Occipital lobe (tissue), 2 donors: ENCODE results near the gene PLOD1. TPM values are rescaled to one million over a fixed set of nuclear protein-coding genes. Genes with fewer than 3 reads are reported as not detected.
A peak's percentile ranks its signal among the peaks of the same experiment; 100 is the strongest.
"Not testable (repeated sequence)": the region's sequence is repeated elsewhere in the genome, so short reads cannot be mapped to it uniquely, and the experiment has no call there.

ENCODE experiments used
- DNase-seq: peaks from one replicate; lab custom pipeline; 2025; lab: John Stamatoyannopoulos, UW
- total RNA-seq: library from RNA; depleted of rRNA; stranded (reverse); fragments of >200 nt; gene quantifications from one replicate; pipeline ENCODE4 v1.2.3, GENCODE V29; 2014

PLOD1 gene
- total RNA-seq, result 23.9 TPM

- peak; percentile 79 for DNase-seq
Observed at GRCh38 chr1:11934302-11935056, at the start of gene PLOD1. PLOD1 (plus strand) TSS chr1:11934717; CDS start chr1:11934780, 63 bp downstream.

GRCh38 chr1:11885916-11886315, 48.6 kb upstream of the PLOD1 start:
- DNase-seq, result no peak

- no peak for DNase-seq
Observed at GRCh38 chr1:11886986-11887665, 47.4 kb upstream of the PLOD1 start.

- DNase-seq, result no peak
Observed at GRCh38 chr1:11887666-11888007, 46.9 kb upstream of the PLOD1 start.

- DNase-seq, result no peak
Observed at GRCh38 chr1:11888206-11888876, 46.2 kb upstream of the PLOD1 start.

- DNase-seq, result no peak
Observed at GRCh38 chr1:11888877-11889208, 45.7 kb upstream of the PLOD1 start.

- no peak for DNase-seq
Observed at GRCh38 chr1:11891433-11892186, 42.9 kb upstream of the PLOD1 start.

GRCh38 chr1:11893907-11894251, 40.6 kb upstream of the PLOD1 start:
- DNase-seq, result peak; percentile 23

GRCh38 chr1:11894501-11894900, 40.0 kb upstream of the PLOD1 start:
- DNase-seq, result not testable (repeated sequence)

- DNase-seq, result no peak
Observed at GRCh38 chr1:11898086-11898785, 36.3 kb upstream of the PLOD1 start.

- no peak for DNase-seq
Observed at GRCh38 chr1:11898831-11899467, 35.6 kb upstream of the PLOD1 start.

GRCh38 chr1:11901446-11901845, 33.1 kb upstream of the PLOD1 start:
- not testable (repeated sequence) for DNase-seq

- no peak for DNase-seq
Observed at GRCh38 chr1:11903210-11903609, 31.3 kb upstream of the PLOD1 start.

GRCh38 chr1:11904156-11904555, 30.4 kb upstream of the PLOD1 start:
- DNase-seq, result not testable (repeated sequence)

GRCh38 chr1:11904978-11905377, 29.5 kb upstream of the PLOD1 start:
- DNase-seq, result no peak

GRCh38 chr1:11906870-11907269, 27.6 kb upstream of the PLOD1 start:
- no peak for DNase-seq

- peak; percentile 79 for DNase-seq
Observed at GRCh38 chr1:11907275-11908094, 27.0 kb upstream of the PLOD1 start.

GRCh38 chr1:11908095-11908675, 26.3 kb upstream of the PLOD1 start:
- peak; percentile 62 for DNase-seq

- not testable (repeated sequence) for DNase-seq
Observed at GRCh38 chr1:11910914-11911228, 23.6 kb upstream of the PLOD1 start.

GRCh38 chr1:11912000-11912399, 22.5 kb upstream of the PLOD1 start:
- no peak for DNase-seq
